ENCODE results near the gene HOXC6.

Gene HOXC6

GRCh38 chr12:54008260-54008552, 20.0 kb upstream of the HOXC6 start:
- TF ChIP-seq CTCF (IDR thresholded peaks at IDR 0.05; ENCODE audit: insufficient read depth, low read length, poor library complexity, severe bottlenecking), result no peak
- no peaks in the 10 kb centered on the region for H3K36me3 ChIP-seq (ENCODE audit: control insufficient read depth, insufficient read depth, low read length)
- H3K27me3 ChIP-seq (replicated peaks; ENCODE audit: control insufficient read depth, insufficient read depth, low read length), result peaks cover 1% of the 10 kb centered on the region; the same call in 1 of the 2 replicates
- DNase-seq (ENCODE audit: extremely low read depth, insufficient read length), result no peak
- no peak overlapping the region for H3K4me3 ChIP-seq (replicated peaks; ENCODE audit: low read depth, low read length)

- H3K4me3 ChIP-seq (replicated peaks; ENCODE audit: low read depth, low read length), result no peak overlapping the region; the same call in 1 of the 2 replicates
- no peak for DNase-seq (ENCODE audit: extremely low read depth, insufficient read length)
- H3K36me3 ChIP-seq (ENCODE audit: control insufficient read depth, insufficient read depth, low read length), result no peaks in the 10 kb centered on the region
- H3K27me3 ChIP-seq (replicated peaks; ENCODE audit: control insufficient read depth, insufficient read depth, low read length), result peaks cover 1% of the 10 kb centered on the region; the same call in 1 of the 2 replicates
- TF ChIP-seq CTCF (IDR thresholded peaks at IDR 0.05; ENCODE audit: insufficient read depth, low read length, poor library complexity, severe bottlenecking), result no peak
These were observed 18.8 kb upstream of the HOXC6 start for GRCh38 chr12:54009171-54010052.

- H3K4me3 ChIP-seq (replicated peaks; ENCODE audit: low read depth, low read length), result no peak overlapping the region
- no peak for TF ChIP-seq CTCF (IDR thresholded peaks at IDR 0.05; ENCODE audit: insufficient read depth, low read length, poor library complexity, severe bottlenecking)
- DNase-seq (ENCODE audit: extremely low read depth, insufficient read length), result no peak
- peaks cover 1% of the 10 kb centered on the region for H3K27me3 ChIP-seq (replicated peaks; ENCODE audit: control insufficient read depth, insufficient read depth, low read length)
- no peaks in the 10 kb centered on the region for H3K36me3 ChIP-seq (ENCODE audit: control insufficient read depth, insufficient read depth, low read length)
These were observed 17.9 kb upstream of the HOXC6 start for GRCh38 chr12:54010053-54010971.

- DNase-seq (ENCODE audit: extremely low read depth, insufficient read length), result no peak
- H3K4me3 ChIP-seq (replicated peaks; ENCODE audit: low read depth, low read length), result no peak overlapping the region
- no peak for TF ChIP-seq CTCF (IDR thresholded peaks at IDR 0.05; ENCODE audit: insufficient read depth, low read length, poor library complexity, severe bottlenecking)
- H3K27me3 ChIP-seq (replicated peaks; ENCODE audit: control insufficient read depth, insufficient read depth, low read length), result peaks cover 3% of the 10 kb centered on the region
- H3K36me3 ChIP-seq (ENCODE audit: control insufficient read depth, insufficient read depth, low read length), result no peaks in the 10 kb centered on the region
These were observed 17.1 kb upstream of the HOXC6 start for GRCh38 chr12:54010972-54011664.

- TF ChIP-seq CTCF (IDR thresholded peaks at IDR 0.05; ENCODE audit: insufficient read depth, low read length, poor library complexity, severe bottlenecking), result no peak
These were observed 16.3 kb upstream of the HOXC6 start for GRCh38 chr12:54011665-54012532.

More at GRCh38 chr12:54011665-54012532, 16.3 kb upstream of the HOXC6 start:
- Histone ChIP-seq H3K36me3 (ENCODE audit: control insufficient read depth, insufficient read depth, low read length) (no peaks in the 10 kb centered on the region), H3K4me3 (replicated peaks; ENCODE audit: low read depth, low read length) (no peak overlapping the region), H3K27me3 (replicated peaks; ENCODE audit: control insufficient read depth, insufficient read depth, low read length) (peaks cover 3% of the 10 kb centered on the region)
- no peak for DNase-seq (ENCODE audit: extremely low read depth, insufficient read length)
